H9 (cell line): ENCODE measurements around the gene TFF3. TPM values are rescaled to one million over a fixed set of nuclear protein-coding genes. Genes with fewer than 3 reads are reported as not detected.

ENCODE experiments used
- DNase-seq: peaks from one replicate; pipeline ENCODE4 v3.0.0-alpha.2; 2017
- H2AFZ ChIP-seq: one replicate; pipeline ENCODE4 v1.6.1; 2013; ENCODE audit warnings: mild to moderate bottlenecking, low read length, control low read depth, moderate library complexity
- H2AK5ac ChIP-seq: 2 replicates; pipeline ENCODE4 v1.6.1; 2013; ENCODE audit warnings: low read length, control low read depth, mixed read lengths; ENCODE audit not compliant: insufficient read length
- H2BK120ac ChIP-seq: one replicate; pipeline ENCODE4 v1.6.1; 2013; ENCODE audit warnings: low read depth, mild to moderate bottlenecking, low read length, control low read depth, inconsistent platforms; ENCODE audit not compliant: poor library complexity, severe bottlenecking
- H2BK12ac ChIP-seq: 2 replicates; pipeline ENCODE4 v1.6.1; 2013; ENCODE audit warnings: low read length, control low read depth, mixed read lengths, low read depth; ENCODE audit not compliant: insufficient read length
- H2BK15ac ChIP-seq: 2 replicates; pipeline ENCODE4 v1.6.1; 2013; ENCODE audit warnings: low read depth, low read length, control low read depth
- H2BK20ac ChIP-seq: one replicate; pipeline ENCODE4 v1.6.1; 2013; ENCODE audit warnings: low read depth, mild to moderate bottlenecking, low read length, control low read depth, inconsistent platforms; ENCODE audit not compliant: poor library complexity, severe bottlenecking
- H2BK5ac ChIP-seq: 2 replicates; pipeline ENCODE4 v1.6.1; 2013; ENCODE audit warnings: low read length, control low read depth, mixed read lengths; ENCODE audit not compliant: insufficient read length
- H3K14ac ChIP-seq: 2 replicates; pipeline ENCODE4 v1.6.1; 2013; ENCODE audit warnings: low read length, control low read depth; ENCODE audit not compliant: insufficient read depth
- H3K18ac ChIP-seq: 2 replicates; pipeline ENCODE4 v1.6.1; 2013; ENCODE audit warnings: low read depth, mild to moderate bottlenecking, mixed read lengths, low read length, control low read depth; ENCODE audit not compliant: insufficient read length
- H3K23ac ChIP-seq: 2 replicates; pipeline ENCODE4 v1.6.1; 2013; ENCODE audit warnings: low read length, control low read depth, mixed read lengths, low read depth; ENCODE audit not compliant: insufficient read length
- H3K23me2 ChIP-seq: 2 replicates; pipeline ENCODE4 v1.6.1; 2013; ENCODE audit warnings: low read depth, mild to moderate bottlenecking, mixed read lengths, low read length, control low read depth; ENCODE audit not compliant: insufficient read length, poor library complexity, severe bottlenecking
- H3K27ac ChIP-seq: 2 replicates; pipeline ENCODE4 v1.5.1; 2013; ENCODE audit warnings: low read length, control low read depth, mixed read lengths, low read depth; ENCODE audit not compliant: insufficient read length
- H3K27me3 ChIP-seq: 2 replicates; pipeline ENCODE4 v1.6.1; 2013; ENCODE audit warnings: low read length, control low read depth, inconsistent platforms; ENCODE audit not compliant: insufficient read depth
- H3K4ac ChIP-seq: 2 replicates; pipeline ENCODE4 v1.6.1; 2013; ENCODE audit warnings: low read depth, mild to moderate bottlenecking, control low read depth, inconsistent platforms, low read length, moderate library complexity
- H3K4me1 ChIP-seq: 2 replicates; pipeline ENCODE4 v1.6.1; 2013; ENCODE audit warnings: low read length, control low read depth, inconsistent platforms; ENCODE audit not compliant: insufficient read depth
- H3K4me2 ChIP-seq: 2 replicates; pipeline ENCODE4 v1.6.1; 2013; ENCODE audit warnings: low read length, control low read depth, mixed read lengths; ENCODE audit not compliant: insufficient read length, insufficient read depth
- H3K56ac ChIP-seq: 2 replicates; pipeline ENCODE4 v1.6.1; 2013; ENCODE audit warnings: low read depth, mild to moderate bottlenecking, mixed read lengths, low read length, control low read depth; ENCODE audit not compliant: insufficient read length
- H3K79me1 ChIP-seq: 2 replicates; pipeline ENCODE4 v1.6.1; 2013; ENCODE audit warnings: low read depth, mild to moderate bottlenecking, moderate library complexity, low read length, control low read depth, inconsistent platforms; ENCODE audit not compliant: insufficient read depth, poor library complexity, severe bottlenecking
- H3K79me2 ChIP-seq: 2 replicates; pipeline ENCODE4 v1.6.1; 2013; ENCODE audit warnings: low read length, control low read depth, inconsistent platforms; ENCODE audit not compliant: insufficient read depth
- H3K9ac ChIP-seq: 2 replicates; pipeline ENCODE4 v1.6.1; 2013; ENCODE audit warnings: low read length, control low read depth, mixed read lengths; ENCODE audit not compliant: insufficient read length; ENCODE audit errors: extremely low read depth
- H3K9me3 ChIP-seq: one replicate; pipeline ENCODE4 v1.6.1; 2013; ENCODE audit warnings: low read depth, low read length, inconsistent platforms; ENCODE audit not compliant: control insufficient read depth
- H3T11ph ChIP-seq: one replicate; pipeline ENCODE4 v1.6.1; 2013; ENCODE audit warnings: mild to moderate bottlenecking, low read length, control low read depth, inconsistent platforms
- H4K20me1 ChIP-seq: one replicate; pipeline ENCODE4 v1.6.1; 2013; ENCODE audit not compliant: control insufficient read depth, insufficient read length, insufficient read depth
- H4K5ac ChIP-seq: 2 replicates; pipeline ENCODE4 v1.6.1; 2013; ENCODE audit warnings: low read depth, mild to moderate bottlenecking, mixed read lengths, low read length, control low read depth; ENCODE audit not compliant: insufficient read length
- H4K8ac ChIP-seq: replicated peaks from 2 replicates; pipeline ENCODE4 v1.6.1; 2013; ENCODE audit warnings: low read length, control low read depth, mixed read lengths, low read depth; ENCODE audit not compliant: insufficient read length
- H4K91ac ChIP-seq: 2 replicates; pipeline ENCODE4 v1.6.1; 2013; ENCODE audit warnings: low read depth, mild to moderate bottlenecking, moderate library complexity, mixed read lengths, low read length, control low read depth; ENCODE audit not compliant: insufficient read length
- H3K27ac Mint-ChIP-seq, 3 experiments: 2 replicates in 2 of 3; 3 replicates in 1 of 3; pipeline ENCODE4 v1.8.0; 2020 to 2021; ENCODE audit warnings: mixed read lengths in 3 of 3, mild to moderate bottlenecking in 1 of 3, moderate library complexity in 1 of 3
- H3K27me3 Mint-ChIP-seq: 2 replicates; pipeline ENCODE4 v1.8.0; 2021; ENCODE audit warnings: low read depth, mild to moderate bottlenecking, moderate library complexity, mixed read lengths
- H3K36me3 Mint-ChIP-seq, 3 experiments: 2 replicates in 2 of 3; 3 replicates in 1 of 3; pipeline ENCODE4 v1.8.0; 2020 to 2021; ENCODE audit warnings: low read depth in 3 of 3, mixed read lengths in 3 of 3; ENCODE audit not compliant: insufficient read depth in 1 of 3
- H3K4me1 Mint-ChIP-seq, 2 experiments: 2 replicates each; pipeline ENCODE4 v1.8.0; 2020; ENCODE audit warnings: mixed read lengths in 2 of 2
- H3K4me3 Mint-ChIP-seq, 2 experiments: 2 replicates in 1 of 2; 3 replicates in 1 of 2; pipeline ENCODE4 v1.8.0; 2020 to 2021; ENCODE audit warnings: mild to moderate bottlenecking in 2 of 2, mixed read lengths in 2 of 2, moderate library complexity in 1 of 2
- H3K9me3 Mint-ChIP-seq, 2 experiments: 2 replicates in 1 of 2; 3 replicates in 1 of 2; pipeline ENCODE4 v1.8.0; 2020; ENCODE audit warnings: mild to moderate bottlenecking in 2 of 2, mixed read lengths in 2 of 2, moderate library complexity in 1 of 2
- WGBS: extraction: QIAGEN DNeasy Blood & Tissue Kit; methylation state at CpG from one replicate; pipeline ENCODE4 v1.1.7; 2013; ENCODE audit warnings: missing lambda C conversion rate, low lambda C conversion rate, mixed read lengths; ENCODE audit not compliant: insufficient read length; ENCODE audit errors: extremely low coverage; 5-methylcytosine and 5-hydroxymethylcytosine counted together
- total RNA-seq: library from RNA; stranded (reverse); gene quantifications from 2 replicates; pipeline ENCODE4 v1.2.1, GENCODE V29; 2021
- TF ChIP-seq, protein P1 (sequence below): fragments of 200-600 bp; sonication (generic); conservative IDR thresholded peaks from 3 replicates; pipeline ENCODE4 v1.8.0; 2021; ENCODE audit warnings: antibody characterized with exemption, mild to moderate bottlenecking

TFF3 gene
- total RNA-seq, 1 experiment from 2014 or later: 1.5 TPM

DNA sequence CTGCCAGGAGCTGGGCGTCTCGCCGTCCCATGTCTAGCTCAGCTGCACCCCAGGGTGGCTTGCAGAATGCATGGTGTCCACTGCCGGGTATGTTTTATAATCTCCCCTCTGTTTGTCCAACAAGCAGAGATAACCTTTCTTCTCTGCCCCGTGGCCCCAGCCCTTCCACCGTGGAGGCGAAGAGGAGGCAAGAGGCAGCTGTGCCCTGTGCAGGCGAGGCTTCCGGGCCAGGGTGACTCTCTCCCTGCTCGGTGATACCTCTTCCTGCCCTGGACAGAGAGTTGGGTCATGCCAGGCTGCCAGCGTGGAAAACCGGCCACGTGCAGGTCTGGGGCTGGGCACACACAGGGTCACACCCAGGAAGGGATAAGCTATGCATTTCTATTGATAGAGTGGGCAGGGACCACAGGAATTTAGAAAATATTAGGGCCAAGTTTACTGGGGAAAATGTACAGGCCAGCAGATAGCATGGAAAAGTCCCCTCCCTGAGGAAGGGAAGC lies 35.8 kb upstream of the TFF3 start, which contains the start of gene TFF2:
TFF2 (minus strand) TSS at position 68 of the 500 bp plus-strand sequence; CDS start at position 31, 37 bp downstream.
- no peak within 1 kb of the TSS; a peak in 1 of 7 replicates for H3K27ac Mint-ChIP-seq
- H3K9me3 ChIP-seq: no peaks in the 10 kb centered on the region
- no peaks in the 10 kb centered on the region for H3K27me3 ChIP-seq
- H3T11ph ChIP-seq: no peak within 1 kb of the TSS
- no peak within 1 kb of the TSS for H2AK5ac ChIP-seq
- H3K9me3 Mint-ChIP-seq: no peaks in the 10 kb centered on the region; a peak in 4 of 5 replicates
- H2AFZ ChIP-seq: no peak within 1 kb of the TSS
- no peaks in the 10 kb centered on the region for H4K20me1 ChIP-seq
- H4K5ac ChIP-seq: no peak within 1 kb of the TSS
- no peaks in the 10 kb centered on the region for H3K4me1 ChIP-seq
- no peaks in the 10 kb centered on the region for H3K79me1 ChIP-seq
- no peaks in the 10 kb centered on the region for H3K23me2 ChIP-seq
- no peak within 1 kb of the TSS for H2BK20ac ChIP-seq
- H3K14ac ChIP-seq: peak within 1 kb of the TSS; percentile 44; the same call in 1 of the 2 replicates
- H3K4ac ChIP-seq: no peak within 1 kb of the TSS
- peak; percentile 18 for DNase-seq
- peaks cover 0 to 3% (median 0%) of the 10 kb centered on the region in 3 experiments; a peak in 2 of 7 replicates for H3K36me3 Mint-ChIP-seq
- no peak within 1 kb of the TSS for H3K4me2 ChIP-seq
- H3K4me3 Mint-ChIP-seq: no peak within 1 kb of the TSS
- no peak within 1 kb of the TSS for H3K18ac ChIP-seq
- no peak within 1 kb of the TSS for H3K27ac ChIP-seq
- H3K9ac ChIP-seq: no peak within 1 kb of the TSS
- no peak within 1 kb of the TSS for H2BK120ac ChIP-seq
- no CpG with 5 or more reads among the region's 13 CpGs for WGBS
- no peak within 1 kb of the TSS for H4K91ac ChIP-seq
- no peak within 1 kb of the TSS for H2BK5ac ChIP-seq
- no peak within 1 kb of the TSS for H4K8ac ChIP-seq
- no peak within 1 kb of the TSS; the same call in 1 of the 2 replicates for H2BK15ac ChIP-seq
- H3K56ac ChIP-seq: no peak within 1 kb of the TSS
- peaks cover 5 to 6% of the 10 kb centered on the region in 2 experiments; a peak in 2 of 4 replicates for H3K4me1 Mint-ChIP-seq
- TF ChIP-seq, protein P1, sequence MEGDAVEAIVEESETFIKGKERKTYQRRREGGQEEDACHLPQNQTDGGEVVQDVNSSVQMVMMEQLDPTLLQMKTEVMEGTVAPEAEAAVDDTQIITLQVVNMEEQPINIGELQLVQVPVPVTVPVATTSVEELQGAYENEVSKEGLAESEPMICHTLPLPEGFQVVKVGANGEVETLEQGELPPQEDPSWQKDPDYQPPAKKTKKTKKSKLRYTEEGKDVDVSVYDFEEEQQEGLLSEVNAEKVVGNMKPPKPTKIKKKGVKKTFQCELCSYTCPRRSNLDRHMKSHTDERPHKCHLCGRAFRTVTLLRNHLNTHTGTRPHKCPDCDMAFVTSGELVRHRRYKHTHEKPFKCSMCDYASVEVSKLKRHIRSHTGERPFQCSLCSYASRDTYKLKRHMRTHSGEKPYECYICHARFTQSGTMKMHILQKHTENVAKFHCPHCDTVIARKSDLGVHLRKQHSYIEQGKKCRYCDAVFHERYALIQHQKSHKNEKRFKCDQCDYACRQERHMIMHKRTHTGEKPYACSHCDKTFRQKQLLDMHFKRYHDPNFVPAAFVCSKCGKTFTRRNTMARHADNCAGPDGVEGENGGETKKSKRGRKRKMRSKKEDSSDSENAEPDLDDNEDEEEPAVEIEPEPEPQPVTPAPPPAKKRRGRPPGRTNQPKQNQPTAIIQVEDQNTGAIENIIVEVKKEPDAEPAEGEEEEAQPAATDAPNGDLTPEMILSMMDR: no peak
- H3K23ac ChIP-seq: no peak within 1 kb of the TSS
- H3K27me3 Mint-ChIP-seq: peaks cover 6% of the 10 kb centered on the region
- H3K79me2 ChIP-seq: no peaks in the 10 kb centered on the region
- no peak within 1 kb of the TSS for H2BK12ac ChIP-seq
